RWPE1 (cell line): ENCODE results near the gene IGFL3.
A peak's percentile ranks its signal among the peaks of the same experiment; 100 is the strongest.

ENCODE experiments used
- CTCF ChIA-PET: fragments of 350-600 bp; sonication (Branson Sonifier 250); formaldehyde crosslinking; extraction: SDS; loops from one replicate; lab custom pipeline; 2021; lab: Yijun Ruan, JAX
- POLR2A ChIA-PET: fragments of 400-600 bp; formaldehyde crosslinking; extraction: SDS; loops from one replicate; lab custom pipeline; 2020; ENCODE audit warnings: antibody characterized with exemption; ENCODE audit not compliant: low non-redundant PET; lab: Yijun Ruan, JAX
- DNase-seq: peaks from one replicate; pipeline ENCODE4 v3.0.0; 2012; ENCODE audit warnings: low spot score
- H3K27ac ChIP-seq: fragments of 450-650 bp; 2 replicates; pipeline ENCODE4 v1.5.1; 2017
- CTCF ChIP-seq: fragments of 450-650 bp; conservative IDR thresholded peaks from 2 replicates; pipeline ENCODE4 v1.5.1; 2017; ENCODE audit warnings: low read depth, mild to moderate bottlenecking

IGFL3 gene

GRCh38 chr19:46100344-46100743 is 24.1 kb downstream of the IGFL3 start:
- DNase-seq = no peak
- H3K27ac ChIP-seq = no peak overlapping the region
- TF ChIP-seq CTCF = no peak
- CTCF ChIA-PET = interaction anchor here (1.0 kb wide), 1 partner anchor 89 kb away, joined by 3 read pairs; no protein-coding TSS in a partner anchor
- POLR2A ChIA-PET = no interaction called here

GRCh38 chr19:46090444-46090843 is 34.0 kb downstream of the IGFL3 start:
- no peak for DNase-seq
- ChIA-PET POLR2A (no interaction called here), CTCF (interaction anchor here (0.6 kb wide), 1 partner anchor 12 kb away, joined by 4 read pairs; no protein-coding TSS in a partner anchor)
- no peak for TF ChIP-seq CTCF
- H3K27ac ChIP-seq = no peak overlapping the region

- DNase-seq = no peak
- ChIA-PET CTCF (no interaction called here), POLR2A (no interaction called here)
- no peak for TF ChIP-seq CTCF
- no peak overlapping the region for H3K27ac ChIP-seq
These were observed 35.1 kb downstream of the IGFL3 start for GRCh38 chr19:46089432-46089831.

GRCh38 chr19:46088101-46088500 is 36.4 kb downstream of the IGFL3 start:
- ChIA-PET CTCF (no interaction called here), POLR2A (no interaction called here)
- no peak overlapping the region for H3K27ac ChIP-seq
- TF ChIP-seq CTCF = no peak
- no peak for DNase-seq

GRCh38 chr19:46085888-46086287 is 38.6 kb downstream of the IGFL3 start:
- no peak for TF ChIP-seq CTCF
- ChIA-PET CTCF (no interaction called here), POLR2A (no interaction called here)
- DNase-seq = no peak
- no peak overlapping the region for H3K27ac ChIP-seq

GRCh38 chr19:46082728-46083050 is 41.8 kb downstream of the IGFL3 start:
- no peak overlapping the region for H3K27ac ChIP-seq
- ChIA-PET POLR2A (no interaction called here), CTCF (interaction anchor here (0.6 to 2.4 kb wide), 8 partner anchors 19 to 398 kb away, joined by 3 to 16 read pairs (median 3); no protein-coding TSS in a partner anchor)
- DNase-seq = peak; percentile 38
- TF ChIP-seq CTCF = no peak
